K562 (cell line): ENCODE data around the gene MPPED1. TPM values are rescaled to one million over a fixed set of nuclear protein-coding genes. Genes with fewer than 3 reads are reported as not detected.

Experiments used
- ATAC-seq: fragments of 200-7000 bp; cut with Tn5 transposase; 3 replicates; pipeline ENCODE4 v1.9.1; 2020; ENCODE audit warnings: moderate library complexity
- BruUV-seq: library from RNA; stranded (reverse); fragments of 400-500 nt; replicated peaks from 2 replicates; lab custom pipeline; 2021; lab: Mats Ljungman, UMichigan
- CTCF ChIA-PET: fragments of 300-600 bp; formaldehyde crosslinking; extraction: SDS; loops from one replicate; lab custom pipeline; 2021; ENCODE audit warnings: low intra/inter-chr PET ratio; lab: Yijun Ruan, JAX
- POLR2A ChIA-PET: fragments of 300-600, 350-650 bp; sonication (Branson Sonifier 250); formaldehyde crosslinking; extraction: SDS; loops from one replicate; lab custom pipeline; 2021; ENCODE audit warnings: antibody characterized with exemption, inconsistent platforms; lab: Yijun Ruan, JAX
- DNase-seq, 4 experiments: peaks; one replicate each; pipeline versions ENCODE4 v3.0.0 to v3.0.0-alpha.2; 2011 to 2018; ENCODE audit warnings: low spot score in 3 of 4, mixed read lengths in 3 of 4; ENCODE audit errors: extremely low read depth in 1 of 4
- FAIRE-seq: peaks from 2 replicates; lab custom pipeline; 2011; peaks lifted over from hg19 to GRCh38; lab: Jason Lieb, UNC
- H2AFZ ChIP-seq: 2 replicates; pipeline ENCODE4 v1.6.0; 2011; ENCODE audit warnings: low read depth, low read length, control low read depth, inconsistent platforms
- H3K27ac ChIP-seq: fragments of 200-600 bp; 3 replicates; pipeline ENCODE4 v1.8.0; 2011; ENCODE audit warnings: low read depth, mild to moderate bottlenecking, control low read depth, inconsistent platforms, low read length, moderate library complexity, mixed read lengths; ENCODE audit errors: extremely low read depth
- H3K27me3 ChIP-seq, 2 experiments: fragments of 300-600 bp in 1 of 2; 2 replicates in 1 of 2; 3 replicates in 1 of 2; pipeline versions ENCODE4 v1.6.0 to v1.8.0; 2011; ENCODE audit warnings: inconsistent platforms in 2 of 2, low read length in 2 of 2, mild to moderate bottlenecking in 1 of 2, mixed read lengths in 1 of 2, moderate library complexity in 1 of 2; ENCODE audit not compliant: control insufficient read depth in 2 of 2, insufficient read depth in 2 of 2
- H3K36me3 ChIP-seq: fragments of 300-600 bp; 3 replicates; pipeline ENCODE4 v1.8.0; 2011; ENCODE audit warnings: mild to moderate bottlenecking, low read length, inconsistent platforms; ENCODE audit not compliant: control insufficient read depth, insufficient read depth
- H3K4me1 ChIP-seq, 2 experiments: fragments of 200-600 bp in 1 of 2; replicated peaks in 1 of 2; 2 replicates in 1 of 2; 3 replicates in 1 of 2; pipeline versions ENCODE4 v1.5.1 to v1.8.0; 2011; ENCODE audit warnings: inconsistent platforms in 2 of 2, low read length in 2 of 2, mild to moderate bottlenecking in 1 of 2, mixed read lengths in 1 of 2, moderate library complexity in 1 of 2; ENCODE audit not compliant: control insufficient read depth in 2 of 2, insufficient read depth in 2 of 2
- H3K4me2 ChIP-seq: 2 replicates; pipeline ENCODE4 v1.6.1; 2011; ENCODE audit warnings: low read length, control low read depth, inconsistent platforms, mixed read lengths; ENCODE audit not compliant: insufficient read depth
- H3K4me3 ChIP-seq: fragments of 200-600 bp; sonication (generic), shearing (Covaris generic); 2 replicates; pipeline ENCODE4 v1.5.1; 2016; ENCODE audit warnings: control low read depth, inconsistent platforms
- H3K79me2 ChIP-seq: fragments of 200-600 bp; 3 replicates; pipeline ENCODE4 v1.8.0; 2011; ENCODE audit warnings: low read length, inconsistent platforms; ENCODE audit not compliant: control insufficient read depth, insufficient read depth
- H3K9ac ChIP-seq, 2 experiments: 2 replicates each; pipeline versions ENCODE4 v1.6.0 to v1.6.1; 2011; ENCODE audit warnings: low read depth in 2 of 2, low read length in 2 of 2, control low read depth in 1 of 2, inconsistent platforms in 1 of 2, mild to moderate bottlenecking in 1 of 2, mixed read lengths in 1 of 2; ENCODE audit not compliant: insufficient read depth in 1 of 2
- H3K9me1 ChIP-seq: one replicate; pipeline ENCODE4 v1.6.0; 2011; ENCODE audit warnings: inconsistent platforms, mild to moderate bottlenecking, low read length, moderate library complexity; ENCODE audit not compliant: control insufficient read depth, insufficient read depth
- H3K9me3 ChIP-seq: replicated peaks from 2 replicates; pipeline ENCODE4 v1.5.1; 2011; ENCODE audit warnings: low read depth, low read length, inconsistent platforms; ENCODE audit not compliant: control insufficient read depth, insufficient read depth
- H4K20me1 ChIP-seq: replicated peaks from 2 replicates; pipeline ENCODE4 v1.6.1; 2011; ENCODE audit warnings: low read length, inconsistent platforms, mixed read lengths; ENCODE audit not compliant: control insufficient read depth, insufficient read depth
- DDX20 ChIP-seq: fragments of 450-650 bp; IDR thresholded peaks from 2 replicates; pipeline ENCODE4 v1.6.1; 2016; ENCODE audit warnings: missing genetic modification characterization, low read depth, mild to moderate bottlenecking, missing compliant biosample characterization, moderate library complexity
- GABPB2 ChIP-seq: fragments of 250-450 bp; sonication (Bioruptor Pico); conservative IDR thresholded peaks from 2 replicates; pipeline ENCODE4 v1.5.1; 2021; ENCODE audit warnings: mild to moderate bottlenecking
- MEIS2 ChIP-seq: fragments of 450-650 bp; IDR thresholded peaks from 2 replicates; pipeline ENCODE4 v1.6.1; 2014; ENCODE audit warnings: mild to moderate bottlenecking; ENCODE audit not compliant: partially characterized antibody
- PTRF ChIP-seq: fragments of 450-650 bp; IDR thresholded peaks from 2 replicates; pipeline ENCODE4 v1.6.1; 2016; ENCODE audit warnings: mild to moderate bottlenecking, missing genetic modification characterization, missing compliant biosample characterization
- ZNF121 ChIP-seq: sonication (generic); formaldehyde crosslinking; conservative IDR thresholded peaks from 2 replicates; pipeline ENCODE4 v1.8.0; 2022; ENCODE audit warnings: missing genetic modification reagents
- WGBS: fragments of 100-300 bp; shearing (Covaris generic); methylation state at CpG from one replicate; pipeline ENCODE4 v1.1.6; 2016; ENCODE audit warnings: low coverage, mixed read lengths; ENCODE audit not compliant: insufficient coverage; ENCODE audit errors: missing lambda C conversion rate; 5-methylcytosine and 5-hydroxymethylcytosine counted together
- in situ Hi-C: fragments of 300-500 bp; cut with MboI; formaldehyde crosslinking; loops from 4 replicates; pipeline ENCODE4 v1.15.0; 2018; ENCODE audit warnings: inconsistent platforms, mixed read lengths
- intact Hi-C: fragments of 100-400 bp; cut with micrococcal nuclease; formaldehyde crosslinking; loops from 2 replicates; pipeline ENCODE4 v1.14.2; 2022
- polyA plus RNA-seq, 8 experiments: library from polyadenylated mRNA; depleted of rRNA in 4 of 8; stranded (reverse) in 5 of 8; unstranded in 3 of 8; fragments of >200 nt; fragmentation: Nextera tagmentation in 2 of 8; fragmentation: Illumina TruSeq in 1 of 8; extraction: Ambion mirVana in 2 of 8; extraction: Trizol in 1 of 8; gene quantifications; 2 replicates each; pipeline versions ENCODE4 v1.2.1 to v1.2.3, GENCODE V29; 2011 to 2014; ENCODE audit warnings: inconsistent platforms in 1 of 8, missing spikeins in 1 of 8
- total RNA-seq, 7 experiments: library from RNA; depleted of rRNA in 6 of 7; stranded (reverse); fragments of >200 nt in 6 of 7; fragmentation: Illumina TruSeq in 2 of 7; extraction: Trizol in 2 of 7; gene quantifications; 2 replicates each; pipeline versions ENCODE4 v1.2.1 to v1.2.3, GENCODE V29; 2011 to 2021; ENCODE audit warnings: low replicate concordance in 1 of 7
- TF ChIP-seq, protein P1 (sequence below): fragments of 250-450 bp; sonication (Bioruptor Pico); IDR thresholded peaks from 2 replicates; pipeline ENCODE4 v1.8.0; 2022; ENCODE audit warnings: moderate library complexity, mild to moderate bottlenecking, inconsistent platforms
- TF ChIP-seq, protein P2 (sequence below), 2 experiments: fragments of 200-800 bp in 1 of 2; sonication (Bioruptor generic) in 1 of 2; sonication (generic) in 1 of 2; formaldehyde crosslinking in 1 of 2; IDR thresholded peaks in 1 of 2; conservative IDR thresholded peaks in 1 of 2; 2 replicates each; pipeline versions ENCODE4 v1.5.0 to v1.6.1; 2016 to 2020; ENCODE audit warnings: missing compliant biosample characterization in 1 of 2, missing genetic modification characterization in 1 of 2, missing genetic modification reagents in 1 of 2

MPPED1 gene
- total and polyA plus RNA-seq, 9 of the 15 experiments (the other 6 are each of a cell fraction or from before 2014, with no cell fraction given) = not detected

DNA sequence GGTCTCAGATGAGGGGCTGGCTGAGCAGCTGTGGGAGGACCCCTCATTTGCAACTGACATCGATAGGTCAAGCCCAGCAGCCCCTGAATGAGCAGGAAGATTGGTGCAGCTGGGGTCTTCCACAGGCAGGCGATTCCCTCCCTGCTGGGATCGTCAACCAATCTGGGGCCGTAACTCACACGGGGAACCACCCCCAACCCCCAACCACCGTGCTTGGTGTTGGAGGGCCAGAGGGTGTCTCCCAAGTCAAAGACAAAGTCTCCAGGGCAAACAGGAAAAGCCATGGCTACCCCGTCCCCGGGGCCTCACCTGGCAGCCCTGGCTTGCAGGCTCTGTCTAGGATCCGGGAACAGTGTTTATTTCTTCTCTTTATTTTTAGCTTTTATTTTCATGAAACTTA, 41.8 kb upstream of the MPPED1 start (continued):
- no peak for TF ChIP-seq ZNF121 (CRISPR knock-in tag)
- TF ChIP-seq, protein P1, sequence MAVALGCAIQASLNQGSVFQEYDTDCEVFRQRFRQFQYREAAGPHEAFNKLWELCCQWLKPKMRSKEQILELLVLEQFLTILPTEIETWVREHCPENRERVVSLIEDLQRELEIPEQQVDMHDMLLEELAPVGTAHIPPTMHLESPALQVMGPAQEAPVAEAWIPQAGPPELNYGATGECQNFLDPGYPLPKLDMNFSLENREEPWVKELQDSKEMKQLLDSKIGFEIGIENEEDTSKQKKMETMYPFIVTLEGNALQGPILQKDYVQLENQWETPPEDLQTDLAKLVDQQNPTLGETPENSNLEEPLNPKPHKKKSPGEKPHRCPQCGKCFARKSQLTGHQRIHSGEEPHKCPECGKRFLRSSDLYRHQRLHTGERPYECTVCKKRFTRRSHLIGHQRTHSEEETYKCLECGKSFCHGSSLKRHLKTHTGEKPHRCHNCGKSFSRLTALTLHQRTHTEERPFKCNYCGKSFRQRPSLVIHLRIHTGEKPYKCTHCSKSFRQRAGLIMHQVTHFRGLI (CRISPR knock-in tag) = no peak
- TF ChIP-seq GABPB2 (CRISPR knock-in tag) = no peak
- TF ChIP-seq, protein P2, sequence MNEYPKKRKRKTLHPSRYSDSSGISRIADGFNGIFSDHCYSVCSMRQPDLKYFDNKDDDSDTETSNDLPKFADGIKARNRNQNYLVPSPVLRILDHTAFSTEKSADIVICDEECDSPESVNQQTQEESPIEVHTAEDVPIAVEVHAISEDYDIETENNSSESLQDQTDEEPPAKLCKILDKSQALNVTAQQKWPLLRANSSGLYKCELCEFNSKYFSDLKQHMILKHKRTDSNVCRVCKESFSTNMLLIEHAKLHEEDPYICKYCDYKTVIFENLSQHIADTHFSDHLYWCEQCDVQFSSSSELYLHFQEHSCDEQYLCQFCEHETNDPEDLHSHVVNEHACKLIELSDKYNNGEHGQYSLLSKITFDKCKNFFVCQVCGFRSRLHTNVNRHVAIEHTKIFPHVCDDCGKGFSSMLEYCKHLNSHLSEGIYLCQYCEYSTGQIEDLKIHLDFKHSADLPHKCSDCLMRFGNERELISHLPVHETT (CRISPR knock-in tag; conservative IDR thresholded peaks at IDR 0.05 in 1 of 2, IDR thresholded peaks at IDR 0.05 in 1 of 2) = no peak

DNA sequence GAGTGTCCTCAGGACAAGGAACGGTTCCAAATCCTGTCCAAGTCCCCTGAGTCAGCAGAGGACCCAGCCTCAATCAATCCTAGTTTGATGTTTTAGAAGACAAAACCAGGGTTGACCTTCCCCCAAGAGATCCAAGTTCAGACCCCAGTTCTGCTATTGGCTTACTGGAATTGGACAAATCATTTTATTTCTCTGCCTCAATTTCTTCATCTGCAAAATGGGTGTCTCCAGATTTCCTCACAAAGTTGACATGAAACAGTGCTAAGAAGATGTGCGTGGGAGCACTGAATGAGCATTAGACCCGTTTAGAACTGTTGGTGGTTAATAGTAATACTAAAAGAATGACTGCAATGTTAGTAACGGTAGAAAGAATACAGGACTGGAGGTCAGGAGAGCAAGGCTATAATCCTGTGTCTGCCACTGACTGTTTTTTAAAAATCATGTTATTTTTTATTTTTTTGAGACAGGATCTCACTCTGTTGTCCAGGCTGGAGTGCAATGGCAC, 35.8 kb upstream of the MPPED1 start:
- H3K27ac ChIP-seq = no peak overlapping the region
- H3K9me1 ChIP-seq = no peaks in the 10 kb centered on the region
- H3K9ac ChIP-seq = no peak overlapping the region
- intact Hi-C loops = no loop called here
- TF ChIP-seq PTRF (no peak), MEIS2 (no peak), DDX20 (tag) (no peak)
- H4K20me1 ChIP-seq = no peaks in the 10 kb centered on the region
- no peak overlapping the region for H3K4me3 ChIP-seq
- H3K36me3 ChIP-seq = no peaks in the 10 kb centered on the region
- WGBS = 2% methylated on average over 4 of the region's 4 CpGs
- ChIA-PET POLR2A (no interaction called here), CTCF (no interaction called here)
- no peak for DNase-seq
- no peaks in the 10 kb centered on the region for H3K79me2 ChIP-seq
- H3K9me3 ChIP-seq = no peaks in the 10 kb centered on the region
- no peak overlapping the region for H3K4me2 ChIP-seq
- ATAC-seq = no peak
- FAIRE-seq = no peak
- H3K4me1 ChIP-seq = no peaks in the 10 kb centered on the region
- no peak overlapping the region for H2AFZ ChIP-seq
- in situ Hi-C loops = loop anchor here (10.0 kb wide), 1 partner anchor 101 kb away; no protein-coding TSS in a partner anchor
- peaks cover 5% of the 10 kb centered on the region in 2 experiments; a peak in 2 of 5 replicates for H3K27me3 ChIP-seq
- no TSS peak for BruUV-seq
